ENCODE results near the gene KRTAP5-8. TPM values are rescaled to one million over a fixed set of nuclear protein-coding genes. Genes with fewer than 3 reads are reported as not detected.

Gene KRTAP5-8
- total RNA-seq, 1 experiment from 2014 or later, result not detected

DNA sequence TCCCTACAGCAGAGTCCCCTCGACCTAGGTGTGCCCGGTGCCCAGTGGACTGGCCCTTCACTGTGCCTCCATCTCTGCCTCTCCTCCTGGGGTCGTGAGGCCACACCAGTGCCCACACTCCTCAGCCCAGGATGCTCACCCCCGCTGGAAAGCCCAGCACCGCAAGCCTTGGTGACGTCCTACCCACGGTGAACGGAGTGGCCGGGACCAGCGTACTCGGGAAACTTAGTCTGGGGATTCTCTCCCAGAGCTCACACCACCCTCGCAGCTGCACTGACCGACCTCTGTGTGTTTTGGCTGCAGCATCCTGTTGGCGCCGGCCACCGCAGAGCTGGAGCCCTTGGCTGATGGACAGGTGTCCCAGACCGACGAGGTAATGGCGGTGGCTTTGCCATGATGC lies 46.3 kb upstream of the KRTAP5-8 start:
- H3K4me1 ChIP-seq (ENCODE audit: control insufficient read depth in 1 of 2, insufficient read depth in 2 of 2, low read length in 2 of 2), result peaks cover 0 to 5% of the 10 kb centered on the region in 2 experiments; a peak in 1 of 4 replicates
- no peak for DNase-seq (ENCODE audit: low read depth, low spot score)
- no peaks in the 10 kb centered on the region for H3K9me2 ChIP-seq (ENCODE audit: insufficient read depth)
- TF ChIP-seq, protein P1, sequence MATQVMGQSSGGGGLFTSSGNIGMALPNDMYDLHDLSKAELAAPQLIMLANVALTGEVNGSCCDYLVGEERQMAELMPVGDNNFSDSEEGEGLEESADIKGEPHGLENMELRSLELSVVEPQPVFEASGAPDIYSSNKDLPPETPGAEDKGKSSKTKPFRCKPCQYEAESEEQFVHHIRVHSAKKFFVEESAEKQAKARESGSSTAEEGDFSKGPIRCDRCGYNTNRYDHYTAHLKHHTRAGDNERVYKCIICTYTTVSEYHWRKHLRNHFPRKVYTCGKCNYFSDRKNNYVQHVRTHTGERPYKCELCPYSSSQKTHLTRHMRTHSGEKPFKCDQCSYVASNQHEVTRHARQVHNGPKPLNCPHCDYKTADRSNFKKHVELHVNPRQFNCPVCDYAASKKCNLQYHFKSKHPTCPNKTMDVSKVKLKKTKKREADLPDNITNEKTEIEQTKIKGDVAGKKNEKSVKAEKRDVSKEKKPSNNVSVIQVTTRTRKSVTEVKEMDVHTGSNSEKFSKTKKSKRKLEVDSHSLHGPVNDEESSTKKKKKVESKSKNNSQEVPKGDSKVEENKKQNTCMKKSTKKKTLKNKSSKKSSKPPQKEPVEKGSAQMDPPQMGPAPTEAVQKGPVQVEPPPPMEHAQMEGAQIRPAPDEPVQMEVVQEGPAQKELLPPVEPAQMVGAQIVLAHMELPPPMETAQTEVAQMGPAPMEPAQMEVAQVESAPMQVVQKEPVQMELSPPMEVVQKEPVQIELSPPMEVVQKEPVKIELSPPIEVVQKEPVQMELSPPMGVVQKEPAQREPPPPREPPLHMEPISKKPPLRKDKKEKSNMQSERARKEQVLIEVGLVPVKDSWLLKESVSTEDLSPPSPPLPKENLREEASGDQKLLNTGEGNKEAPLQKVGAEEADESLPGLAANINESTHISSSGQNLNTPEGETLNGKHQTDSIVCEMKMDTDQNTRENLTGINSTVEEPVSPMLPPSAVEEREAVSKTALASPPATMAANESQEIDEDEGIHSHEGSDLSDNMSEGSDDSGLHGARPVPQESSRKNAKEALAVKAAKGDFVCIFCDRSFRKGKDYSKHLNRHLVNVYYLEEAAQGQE (IDR thresholded peaks at IDR 0.05; ENCODE audit: low read depth), result no peak
- no peak for TF ChIP-seq ZFX (IDR thresholded peaks at IDR 0.05)
- no peak for TF ChIP-seq JUND (IDR thresholded peaks at IDR 0.05)
- TF ChIP-seq SP1 (IDR thresholded peaks at IDR 0.05; ENCODE audit: low read depth), result no peak
- TF ChIP-seq EZH2 (IDR thresholded peaks at IDR 0.05), result no peak
- TF ChIP-seq CEBPB (IDR thresholded peaks at IDR 0.05; ENCODE audit: low read depth), result no peak
- TF ChIP-seq, protein P2, sequence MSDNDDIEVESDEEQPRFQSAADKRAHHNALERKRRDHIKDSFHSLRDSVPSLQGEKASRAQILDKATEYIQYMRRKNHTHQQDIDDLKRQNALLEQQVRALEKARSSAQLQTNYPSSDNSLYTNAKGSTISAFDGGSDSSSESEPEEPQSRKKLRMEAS (IDR thresholded peaks at IDR 0.05), result no peak
- TF ChIP-seq EGR1 (IDR thresholded peaks at IDR 0.05; ENCODE audit: low read depth), result no peak
- H3K27ac ChIP-seq (ENCODE audit: low read depth, low read length), result no peak overlapping the region
- POLR2A ChIA-PET, result no interaction called here
- no peak for ATAC-seq
- no peak overlapping the region for H3K9ac ChIP-seq (ENCODE audit: low read length)
- no peaks in the 10 kb centered on the region for H4K20me1 ChIP-seq (ENCODE audit: insufficient read depth)
- intact Hi-C loops (cut with micrococcal nuclease), result no loop called here
- H3K9me3 ChIP-seq (ENCODE audit: control insufficient read depth in 1 of 2, insufficient read depth in 1 of 2, low read depth in 1 of 2, low read length in 2 of 2), result no peaks in the 10 kb centered on the region
- CTCF ChIA-PET, result no interaction called here
- RAD21 ChIA-PET (ENCODE audit: low non-redundant PET in 1 of 2, low total read pairs in 2 of 2, uncharacterized antibody in 2 of 2, unreplicated experiment in 2 of 2), result no interaction called here
- no peaks in the 10 kb centered on the region for H3K79me2 ChIP-seq (ENCODE audit: insufficient read depth, low read length)
- H3K36me3 ChIP-seq (ENCODE audit: control insufficient read depth in 1 of 2, insufficient read depth in 2 of 2, low read length in 2 of 2), result peaks cover 0 to 3% of the 10 kb centered on the region in 2 experiments; a peak in 1 of 4 replicates
- no peak overlapping the region for H3K4me3 ChIP-seq (replicated peaks in 1 of 2; ENCODE audit: low read depth in 1 of 2, low read length in 2 of 2)
- no TSS peak for BruUV-seq (replicated peaks)
- no peaks in the 10 kb centered on the region for H3K27me3 ChIP-seq (ENCODE audit: insufficient read depth, low read length)
- H2AFZ ChIP-seq (ENCODE audit: low read depth, low read length, poor library complexity, severe bottlenecking), result no peak overlapping the region
- H3K4me2 ChIP-seq (ENCODE audit: low read length), result no peak overlapping the region

DNA sequence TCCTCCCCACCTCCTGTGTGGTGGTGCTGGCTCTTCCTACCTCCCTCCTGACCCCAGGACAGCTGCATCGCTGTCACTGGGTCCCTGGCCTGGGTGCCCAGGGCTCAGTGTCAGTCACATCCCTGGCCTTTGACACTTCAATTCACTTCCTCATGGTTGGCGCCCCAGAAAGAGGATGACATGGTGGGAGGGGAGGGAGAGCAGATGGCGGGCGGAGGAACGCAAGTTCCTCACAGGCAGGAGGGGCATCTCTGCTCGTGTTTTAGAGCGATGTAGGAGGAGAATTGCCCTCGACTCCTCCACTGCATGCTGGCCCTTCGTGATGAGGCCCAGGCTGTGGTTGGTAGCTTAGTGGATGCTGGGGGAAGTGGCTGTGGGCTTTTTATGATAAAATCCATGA lies 45.9 kb upstream of the KRTAP5-8 start:
- Histone ChIP-seq H3K36me3 (ENCODE audit: control insufficient read depth in 1 of 2, insufficient read depth in 2 of 2, low read length in 2 of 2) (peaks cover 0 to 3% of the 10 kb centered on the region in 2 experiments; a peak in 1 of 4 replicates), H3K4me1 (ENCODE audit: control insufficient read depth in 1 of 2, insufficient read depth in 2 of 2, low read length in 2 of 2) (peaks cover 0 to 5% of the 10 kb centered on the region in 2 experiments; a peak in 1 of 4 replicates), H3K9ac (ENCODE audit: low read length) (no peak overlapping the region), H4K20me1 (ENCODE audit: insufficient read depth) (no peaks in the 10 kb centered on the region), H3K79me2 (ENCODE audit: insufficient read depth, low read length) (no peaks in the 10 kb centered on the region), H3K4me2 (ENCODE audit: low read length) (no peak overlapping the region), H3K9me2 (ENCODE audit: insufficient read depth) (no peaks in the 10 kb centered on the region), H3K4me3 (replicated peaks in 1 of 2; ENCODE audit: low read depth in 1 of 2, low read length in 2 of 2) (no peak overlapping the region), H3K27ac (ENCODE audit: low read depth, low read length) (no peak overlapping the region), H3K9me3 (ENCODE audit: control insufficient read depth in 1 of 2, insufficient read depth in 1 of 2, low read depth in 1 of 2, low read length in 2 of 2) (no peaks in the 10 kb centered on the region), H2AFZ (ENCODE audit: low read depth, low read length, poor library complexity, severe bottlenecking) (no peak overlapping the region), H3K27me3 (ENCODE audit: insufficient read depth, low read length) (no peaks in the 10 kb centered on the region)
- POLR2A ChIA-PET, result no interaction called here
- ATAC-seq (no peak), DNase-seq (ENCODE audit: low read depth, low spot score) (no peak)
- no TSS peak for BruUV-seq (replicated peaks)
- intact Hi-C loops (cut with micrococcal nuclease), result no loop called here
- CTCF ChIA-PET, result no interaction called here
- RAD21 ChIA-PET (ENCODE audit: low non-redundant PET in 1 of 2, low total read pairs in 2 of 2, uncharacterized antibody in 2 of 2, unreplicated experiment in 2 of 2), result no interaction called here
- no peak for TF ChIP-seq EZH2 (IDR thresholded peaks at IDR 0.05)
- TF ChIP-seq CBX3 (IDR thresholded peaks at IDR 0.05; ENCODE audit: low read depth), result no peak
- TF ChIP-seq, protein P3, sequence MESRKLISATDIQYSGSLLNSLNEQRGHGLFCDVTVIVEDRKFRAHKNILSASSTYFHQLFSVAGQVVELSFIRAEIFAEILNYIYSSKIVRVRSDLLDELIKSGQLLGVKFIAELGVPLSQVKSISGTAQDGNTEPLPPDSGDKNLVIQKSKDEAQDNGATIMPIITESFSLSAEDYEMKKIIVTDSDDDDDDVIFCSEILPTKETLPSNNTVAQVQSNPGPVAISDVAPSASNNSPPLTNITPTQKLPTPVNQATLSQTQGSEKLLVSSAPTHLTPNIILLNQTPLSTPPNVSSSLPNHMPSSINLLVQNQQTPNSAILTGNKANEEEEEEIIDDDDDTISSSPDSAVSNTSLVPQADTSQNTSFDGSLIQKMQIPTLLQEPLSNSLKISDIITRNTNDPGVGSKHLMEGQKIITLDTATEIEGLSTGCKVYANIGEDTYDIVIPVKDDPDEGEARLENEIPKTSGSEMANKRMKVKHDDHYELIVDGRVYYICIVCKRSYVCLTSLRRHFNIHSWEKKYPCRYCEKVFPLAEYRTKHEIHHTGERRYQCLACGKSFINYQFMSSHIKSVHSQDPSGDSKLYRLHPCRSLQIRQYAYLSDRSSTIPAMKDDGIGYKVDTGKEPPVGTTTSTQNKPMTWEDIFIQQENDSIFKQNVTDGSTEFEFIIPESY (IDR thresholded peaks at IDR 0.05; ENCODE audit: extremely low read depth, insufficient replicate concordance, low read length), result no peak
- no peak for TF ChIP-seq FOSL1 (IDR thresholded peaks at IDR 0.05; ENCODE audit: low read depth)
- no peak for TF ChIP-seq EZH2phosphoT487 (IDR thresholded peaks at IDR 0.05; ENCODE audit: borderline replicate concordance)
- no peak for TF ChIP-seq POLR2AphosphoS5 (IDR thresholded peaks at IDR 0.05; ENCODE audit: low read depth, low read length)
- TF ChIP-seq JUND (IDR thresholded peaks at IDR 0.05), result no peak
- TF ChIP-seq POLR2A (IDR thresholded peaks at IDR 0.05; ENCODE audit: borderline replicate concordance, extremely low read depth, insufficient read depth, insufficient read length), result no peak
- no peak for TF ChIP-seq SRF (IDR thresholded peaks at IDR 0.05; ENCODE audit: low read depth)
- TF ChIP-seq ZFX (IDR thresholded peaks at IDR 0.05), result no peak
- no peak for TF ChIP-seq EGR1 (IDR thresholded peaks at IDR 0.05; ENCODE audit: low read depth)
- no peak for TF ChIP-seq ZNF274 (IDR thresholded peaks at IDR 0.05; ENCODE audit: low read depth, low read length)
- TF ChIP-seq SIN3A (IDR thresholded peaks at IDR 0.05; ENCODE audit: low read depth), result no peak
- TF ChIP-seq RAD21 (IDR thresholded peaks at IDR 0.05; ENCODE audit: low read depth), result no peak

Data from HCT116 (cell line).